DOHH2 (cell line): ENCODE results near the gene GABRB1.

ENCODE experiments used
- H3F3A ChIP-seq: fragments of 200-600 bp; sonication (generic), shearing (Covaris generic); 2 replicates; pipeline ENCODE4 v1.6.0; 2016; ENCODE audit warnings: antibody characterized with exemption, mild to moderate bottlenecking; ENCODE audit not compliant: control insufficient read depth, insufficient read depth
- H3K27ac ChIP-seq: fragments of 200-600 bp; sonication (generic); 2 replicates; pipeline ENCODE4 v1.5.1; 2014; ENCODE audit warnings: low read depth, mild to moderate bottlenecking, low read length, moderate library complexity
- H3K27me3 ChIP-seq: fragments of 200-600 bp; sonication (generic); 2 replicates; pipeline ENCODE4 v1.6.1; 2014; ENCODE audit warnings: mild to moderate bottlenecking, low read length, mixed read lengths; ENCODE audit not compliant: control insufficient read depth
- H3K36me3 ChIP-seq: fragments of 200-600 bp; sonication (generic); 2 replicates; pipeline ENCODE4 v1.6.1; 2014; ENCODE audit warnings: mild to moderate bottlenecking, low read length, moderate library complexity, mixed read lengths; ENCODE audit not compliant: control insufficient read depth
- H3K4me1 ChIP-seq: fragments of 200-600 bp; sonication (generic); 2 replicates; pipeline ENCODE4 v1.6.1; 2014; ENCODE audit warnings: mild to moderate bottlenecking, low read length, mixed read lengths; ENCODE audit not compliant: control insufficient read depth
- H3K4me2 ChIP-seq: fragments of 200-600 bp; sonication (generic); 2 replicates; pipeline ENCODE4 v1.6.0; 2014; ENCODE audit warnings: mild to moderate bottlenecking, low read length, moderate library complexity
- H3K4me3 ChIP-seq: fragments of 200-600 bp; sonication (generic); 2 replicates; pipeline ENCODE4 v1.5.1; 2014; ENCODE audit warnings: mild to moderate bottlenecking, low read length, mixed read lengths
- H3K79me2 ChIP-seq: fragments of 200-600 bp; sonication (generic); 2 replicates; pipeline ENCODE4 v1.6.1; 2014; ENCODE audit warnings: mild to moderate bottlenecking, low read length, mixed read lengths; ENCODE audit not compliant: control insufficient read depth
- H3K9me2 ChIP-seq: fragments of 200-600 bp; sonication (generic); replicated peaks from 2 replicates; pipeline ENCODE4 v1.6.1; 2014; ENCODE audit warnings: mild to moderate bottlenecking, low read length, mixed read lengths; ENCODE audit not compliant: control insufficient read depth
- H3K9me3 ChIP-seq: fragments of 200-600 bp; sonication (generic); 2 replicates; pipeline ENCODE4 v1.6.1; 2014; ENCODE audit warnings: antibody characterized with exemption, low read length, mixed read lengths; ENCODE audit not compliant: control insufficient read depth, insufficient read depth
- H4K20me1 ChIP-seq: fragments of 200-600 bp; sonication (generic); 2 replicates; pipeline ENCODE4 v1.6.0; 2014; ENCODE audit warnings: low read depth, mild to moderate bottlenecking, antibody characterized with exemption, low read length, moderate library complexity; ENCODE audit not compliant: control insufficient read depth, insufficient read depth
- EZH2phosphoT487 ChIP-seq: fragments of 200-600 bp; sonication (generic); IDR thresholded peaks from 2 replicates; pipeline ENCODE4 v1.6.1; 2017; ENCODE audit warnings: borderline replicate concordance, mild to moderate bottlenecking, antibody characterized with exemption, low read length, moderate library complexity, mixed read lengths
- TF ChIP-seq, protein P1 (sequence below): fragments of 200-600 bp; sonication (generic); IDR thresholded peaks from one replicate; pipeline ENCODE4 v1.5.1; 2014; ENCODE audit warnings: antibody characterized with exemption, mild to moderate bottlenecking, low read depth, low read length; ENCODE audit not compliant: poor library complexity, severe bottlenecking

Gene GABRB1

GRCh38 chr4:47013373-47013772 is 18.0 kb upstream of the GABRB1 start:
- H3K4me3 ChIP-seq, result no peak overlapping the region
- H3K79me2 ChIP-seq, result no peaks in the 10 kb centered on the region
- no peaks in the 10 kb centered on the region for H3K4me1 ChIP-seq
- no peaks in the 10 kb centered on the region for H4K20me1 ChIP-seq
- no peaks in the 10 kb centered on the region for H3K9me3 ChIP-seq
- no peaks in the 10 kb centered on the region for H3K27me3 ChIP-seq
- H3K4me2 ChIP-seq, result no peak overlapping the region
- H3K36me3 ChIP-seq, result no peaks in the 10 kb centered on the region
- TF ChIP-seq, protein P1, sequence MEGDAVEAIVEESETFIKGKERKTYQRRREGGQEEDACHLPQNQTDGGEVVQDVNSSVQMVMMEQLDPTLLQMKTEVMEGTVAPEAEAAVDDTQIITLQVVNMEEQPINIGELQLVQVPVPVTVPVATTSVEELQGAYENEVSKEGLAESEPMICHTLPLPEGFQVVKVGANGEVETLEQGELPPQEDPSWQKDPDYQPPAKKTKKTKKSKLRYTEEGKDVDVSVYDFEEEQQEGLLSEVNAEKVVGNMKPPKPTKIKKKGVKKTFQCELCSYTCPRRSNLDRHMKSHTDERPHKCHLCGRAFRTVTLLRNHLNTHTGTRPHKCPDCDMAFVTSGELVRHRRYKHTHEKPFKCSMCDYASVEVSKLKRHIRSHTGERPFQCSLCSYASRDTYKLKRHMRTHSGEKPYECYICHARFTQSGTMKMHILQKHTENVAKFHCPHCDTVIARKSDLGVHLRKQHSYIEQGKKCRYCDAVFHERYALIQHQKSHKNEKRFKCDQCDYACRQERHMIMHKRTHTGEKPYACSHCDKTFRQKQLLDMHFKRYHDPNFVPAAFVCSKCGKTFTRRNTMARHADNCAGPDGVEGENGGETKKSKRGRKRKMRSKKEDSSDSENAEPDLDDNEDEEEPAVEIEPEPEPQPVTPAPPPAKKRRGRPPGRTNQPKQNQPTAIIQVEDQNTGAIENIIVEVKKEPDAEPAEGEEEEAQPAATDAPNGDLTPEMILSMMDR, result no peak
- TF ChIP-seq EZH2phosphoT487, result no peak
- no peaks in the 10 kb centered on the region for H3F3A ChIP-seq
- H3K27ac ChIP-seq, result no peak overlapping the region
- no peaks in the 10 kb centered on the region for H3K9me2 ChIP-seq

GRCh38 chr4:47017081-47017480 is 14.3 kb upstream of the GABRB1 start:
- Histone ChIP-seq H3F3A (no peaks in the 10 kb centered on the region), H3K4me1 (no peaks in the 10 kb centered on the region), H3K4me3 (no peak overlapping the region), H3K9me2 (no peaks in the 10 kb centered on the region), H3K4me2 (no peak overlapping the region), H3K27ac (no peak overlapping the region), H3K36me3 (no peaks in the 10 kb centered on the region), H3K27me3 (no peaks in the 10 kb centered on the region), H3K9me3 (no peaks in the 10 kb centered on the region), H3K79me2 (no peaks in the 10 kb centered on the region), H4K20me1 (no peaks in the 10 kb centered on the region)
- TF ChIP-seq, protein P1, result no peak
- TF ChIP-seq EZH2phosphoT487, result no peak

GRCh38 chr4:47017494-47017893 is 13.9 kb upstream of the GABRB1 start:
- Histone ChIP-seq H3K4me1 (no peaks in the 10 kb centered on the region), H3K79me2 (no peaks in the 10 kb centered on the region), H3K27me3 (no peaks in the 10 kb centered on the region), H3K36me3 (no peaks in the 10 kb centered on the region), H3F3A (no peaks in the 10 kb centered on the region), H3K4me2 (no peak overlapping the region), H3K27ac (no peak overlapping the region), H3K9me2 (no peaks in the 10 kb centered on the region), H4K20me1 (no peaks in the 10 kb centered on the region), H3K4me3 (no peak overlapping the region), H3K9me3 (no peaks in the 10 kb centered on the region)
- TF ChIP-seq, protein P1, result no peak
- TF ChIP-seq EZH2phosphoT487, result no peak
